H9 (cell line): Measurements from ENCODE around the gene CDH23. TPM values are rescaled to one million over a fixed set of nuclear protein-coding genes. Genes with fewer than 3 reads are reported as not detected.

Source experiments
- DNase-seq: peaks from one replicate; pipeline ENCODE4 v3.0.0-alpha.2; 2017
- H2AFZ ChIP-seq: one replicate; pipeline ENCODE4 v1.6.1; 2013; ENCODE audit warnings: mild to moderate bottlenecking, low read length, control low read depth, moderate library complexity
- H2AK5ac ChIP-seq: 2 replicates; pipeline ENCODE4 v1.6.1; 2013; ENCODE audit warnings: low read length, control low read depth, mixed read lengths; ENCODE audit not compliant: insufficient read length
- H2BK120ac ChIP-seq: one replicate; pipeline ENCODE4 v1.6.1; 2013; ENCODE audit warnings: low read depth, mild to moderate bottlenecking, low read length, control low read depth, inconsistent platforms; ENCODE audit not compliant: poor library complexity, severe bottlenecking
- H2BK12ac ChIP-seq: 2 replicates; pipeline ENCODE4 v1.6.1; 2013; ENCODE audit warnings: low read length, control low read depth, mixed read lengths, low read depth; ENCODE audit not compliant: insufficient read length
- H2BK15ac ChIP-seq: 2 replicates; pipeline ENCODE4 v1.6.1; 2013; ENCODE audit warnings: low read depth, low read length, control low read depth
- H2BK20ac ChIP-seq: one replicate; pipeline ENCODE4 v1.6.1; 2013; ENCODE audit warnings: low read depth, mild to moderate bottlenecking, low read length, control low read depth, inconsistent platforms; ENCODE audit not compliant: poor library complexity, severe bottlenecking
- H2BK5ac ChIP-seq: 2 replicates; pipeline ENCODE4 v1.6.1; 2013; ENCODE audit warnings: low read length, control low read depth, mixed read lengths; ENCODE audit not compliant: insufficient read length
- H3K14ac ChIP-seq: 2 replicates; pipeline ENCODE4 v1.6.1; 2013; ENCODE audit warnings: low read length, control low read depth; ENCODE audit not compliant: insufficient read depth
- H3K18ac ChIP-seq: 2 replicates; pipeline ENCODE4 v1.6.1; 2013; ENCODE audit warnings: low read depth, mild to moderate bottlenecking, mixed read lengths, low read length, control low read depth; ENCODE audit not compliant: insufficient read length
- H3K23ac ChIP-seq: 2 replicates; pipeline ENCODE4 v1.6.1; 2013; ENCODE audit warnings: low read length, control low read depth, mixed read lengths, low read depth; ENCODE audit not compliant: insufficient read length
- H3K23me2 ChIP-seq: 2 replicates; pipeline ENCODE4 v1.6.1; 2013; ENCODE audit warnings: low read depth, mild to moderate bottlenecking, mixed read lengths, low read length, control low read depth; ENCODE audit not compliant: insufficient read length, poor library complexity, severe bottlenecking
- H3K27ac ChIP-seq: 2 replicates; pipeline ENCODE4 v1.5.1; 2013; ENCODE audit warnings: low read length, control low read depth, mixed read lengths, low read depth; ENCODE audit not compliant: insufficient read length
- H3K27me3 ChIP-seq: 2 replicates; pipeline ENCODE4 v1.6.1; 2013; ENCODE audit warnings: low read length, control low read depth, inconsistent platforms; ENCODE audit not compliant: insufficient read depth
- H3K4ac ChIP-seq: 2 replicates; pipeline ENCODE4 v1.6.1; 2013; ENCODE audit warnings: low read depth, mild to moderate bottlenecking, control low read depth, inconsistent platforms, low read length, moderate library complexity
- H3K4me1 ChIP-seq: 2 replicates; pipeline ENCODE4 v1.6.1; 2013; ENCODE audit warnings: low read length, control low read depth, inconsistent platforms; ENCODE audit not compliant: insufficient read depth
- H3K4me2 ChIP-seq: 2 replicates; pipeline ENCODE4 v1.6.1; 2013; ENCODE audit warnings: low read length, control low read depth, mixed read lengths; ENCODE audit not compliant: insufficient read length, insufficient read depth
- H3K56ac ChIP-seq: 2 replicates; pipeline ENCODE4 v1.6.1; 2013; ENCODE audit warnings: low read depth, mild to moderate bottlenecking, mixed read lengths, low read length, control low read depth; ENCODE audit not compliant: insufficient read length
- H3K79me1 ChIP-seq: 2 replicates; pipeline ENCODE4 v1.6.1; 2013; ENCODE audit warnings: low read depth, mild to moderate bottlenecking, moderate library complexity, low read length, control low read depth, inconsistent platforms; ENCODE audit not compliant: insufficient read depth, poor library complexity, severe bottlenecking
- H3K79me2 ChIP-seq: 2 replicates; pipeline ENCODE4 v1.6.1; 2013; ENCODE audit warnings: low read length, control low read depth, inconsistent platforms; ENCODE audit not compliant: insufficient read depth
- H3K9ac ChIP-seq: 2 replicates; pipeline ENCODE4 v1.6.1; 2013; ENCODE audit warnings: low read length, control low read depth, mixed read lengths; ENCODE audit not compliant: insufficient read length; ENCODE audit errors: extremely low read depth
- H3K9me3 ChIP-seq: one replicate; pipeline ENCODE4 v1.6.1; 2013; ENCODE audit warnings: low read depth, low read length, inconsistent platforms; ENCODE audit not compliant: control insufficient read depth
- H3T11ph ChIP-seq: one replicate; pipeline ENCODE4 v1.6.1; 2013; ENCODE audit warnings: mild to moderate bottlenecking, low read length, control low read depth, inconsistent platforms
- H4K20me1 ChIP-seq: one replicate; pipeline ENCODE4 v1.6.1; 2013; ENCODE audit not compliant: control insufficient read depth, insufficient read length, insufficient read depth
- H4K5ac ChIP-seq: 2 replicates; pipeline ENCODE4 v1.6.1; 2013; ENCODE audit warnings: low read depth, mild to moderate bottlenecking, mixed read lengths, low read length, control low read depth; ENCODE audit not compliant: insufficient read length
- H4K8ac ChIP-seq: replicated peaks from 2 replicates; pipeline ENCODE4 v1.6.1; 2013; ENCODE audit warnings: low read length, control low read depth, mixed read lengths, low read depth; ENCODE audit not compliant: insufficient read length
- H4K91ac ChIP-seq: 2 replicates; pipeline ENCODE4 v1.6.1; 2013; ENCODE audit warnings: low read depth, mild to moderate bottlenecking, moderate library complexity, mixed read lengths, low read length, control low read depth; ENCODE audit not compliant: insufficient read length
- H3K27ac Mint-ChIP-seq, 3 experiments: 2 replicates in 2 of 3; 3 replicates in 1 of 3; pipeline ENCODE4 v1.8.0; 2020 to 2021; ENCODE audit warnings: mixed read lengths in 3 of 3, mild to moderate bottlenecking in 1 of 3, moderate library complexity in 1 of 3
- H3K27me3 Mint-ChIP-seq: 2 replicates; pipeline ENCODE4 v1.8.0; 2021; ENCODE audit warnings: low read depth, mild to moderate bottlenecking, moderate library complexity, mixed read lengths
- H3K36me3 Mint-ChIP-seq, 3 experiments: 2 replicates in 2 of 3; 3 replicates in 1 of 3; pipeline ENCODE4 v1.8.0; 2020 to 2021; ENCODE audit warnings: low read depth in 3 of 3, mixed read lengths in 3 of 3; ENCODE audit not compliant: insufficient read depth in 1 of 3
- H3K4me1 Mint-ChIP-seq, 2 experiments: 2 replicates each; pipeline ENCODE4 v1.8.0; 2020; ENCODE audit warnings: mixed read lengths in 2 of 2
- H3K4me3 Mint-ChIP-seq, 2 experiments: 2 replicates in 1 of 2; 3 replicates in 1 of 2; pipeline ENCODE4 v1.8.0; 2020 to 2021; ENCODE audit warnings: mild to moderate bottlenecking in 2 of 2, mixed read lengths in 2 of 2, moderate library complexity in 1 of 2
- H3K9me3 Mint-ChIP-seq, 2 experiments: 2 replicates in 1 of 2; 3 replicates in 1 of 2; pipeline ENCODE4 v1.8.0; 2020; ENCODE audit warnings: mild to moderate bottlenecking in 2 of 2, mixed read lengths in 2 of 2, moderate library complexity in 1 of 2
- CTCF ChIP-seq: fragments of 200-600 bp; sonication (generic); conservative IDR thresholded peaks from 3 replicates; pipeline ENCODE4 v1.8.0; 2021; ENCODE audit warnings: antibody characterized with exemption, mild to moderate bottlenecking
- WGBS: extraction: QIAGEN DNeasy Blood & Tissue Kit; methylation state at CpG from one replicate; pipeline ENCODE4 v1.1.7; 2013; ENCODE audit warnings: missing lambda C conversion rate, low lambda C conversion rate, mixed read lengths; ENCODE audit not compliant: insufficient read length; ENCODE audit errors: extremely low coverage; 5-methylcytosine and 5-hydroxymethylcytosine counted together
- total RNA-seq: library from RNA; stranded (reverse); gene quantifications from 2 replicates; pipeline ENCODE4 v1.2.1, GENCODE V29; 2021

Gene CDH23
- total RNA-seq, 1 experiment from 2014 or later, result 2.1 TPM

GRCh38 chr10:71756311-71757191, 359.8 kb downstream of the CDH23 start:
- Histone ChIP-seq H2BK15ac (no peak overlapping the region), H2BK120ac (no peak overlapping the region), H3K18ac (no peak overlapping the region), H2BK5ac (no peak overlapping the region), H2BK20ac (no peak overlapping the region), H3K4me1 (no peaks in the 10 kb centered on the region), H3K23me2 (no peaks in the 10 kb centered on the region), H3K4ac (no peak overlapping the region), H2AK5ac (no peak overlapping the region), H2BK12ac (no peak overlapping the region), H3K9ac (no peak overlapping the region), H3K27me3 (no peaks in the 10 kb centered on the region), H4K8ac (no peak overlapping the region), H4K5ac (no peak overlapping the region), H3K9me3 (no peaks in the 10 kb centered on the region), H3K79me1 (no peaks in the 10 kb centered on the region), H3K14ac (no peak overlapping the region), H3K27ac (no peak overlapping the region), H3K4me2 (no peak overlapping the region), H4K91ac (no peak overlapping the region), H3K56ac (no peak overlapping the region), H3T11ph (no peak overlapping the region), H3K23ac (no peak overlapping the region), H4K20me1 (no peaks in the 10 kb centered on the region), H2AFZ (no peak overlapping the region), H3K79me2 (no peaks in the 10 kb centered on the region; the same call in 1 of the 2 replicates)
- Mint-ChIP-seq H3K9me3 (no peaks in the 10 kb centered on the region; a peak in 1 of 5 replicates), H3K4me3 (no peak overlapping the region), H3K27me3 (peaks cover 2% of the 10 kb centered on the region), H3K4me1 (peaks cover 15 to 28% of the 10 kb centered on the region in 2 experiments), H3K27ac (no peak overlapping the region), H3K36me3 (no peaks in the 10 kb centered on the region)
- no peak for DNase-seq
- TF ChIP-seq CTCF, result no peak
- no CpG with 5 or more reads among the region's 12 CpGs for WGBS
